Lung (tissue), 12 donors: ENCODE measurements around the gene NFATC2. TPM values are rescaled to one million over a fixed set of nuclear protein-coding genes. Genes with fewer than 3 reads are reported as not detected.
A peak's percentile ranks its signal among the peaks of the same experiment; 100 is the strongest.

Experiments
- ATAC-seq: fragments of 200-7000 bp; cut with Tn5 transposase; one replicate; pipeline ENCODE4 v1.9.1; 2020; ENCODE audit warnings: moderate number of reproducible peaks; ENCODE audit not compliant: insufficient read depth, low FRiP score
- DNase-seq, 3 donors: peaks; one replicate each; pipeline ENCODE4 v3.0.0-alpha.2; 2013 to 2017
- H3K27ac ChIP-seq, 2 donors: one replicate each; pipeline ENCODE4 v1.5.1; 2013; ENCODE audit warnings: mild to moderate bottlenecking in 2 of 2, moderate library complexity in 2 of 2, control low read depth in 1 of 2, inconsistent platforms in 1 of 2, low read depth in 1 of 2, low read length in 1 of 2
- H3K27me3 ChIP-seq, 3 donors: one replicate each; pipeline ENCODE4 v1.5.1; 2013; ENCODE audit warnings: low read length in 2 of 3; ENCODE audit not compliant: control insufficient read depth in 3 of 3, insufficient read depth in 3 of 3
- H3K36me3 ChIP-seq, 4 donors: one replicate each; pipeline ENCODE4 v1.5.1; 2013; ENCODE audit warnings: low read length in 4 of 4, mild to moderate bottlenecking in 1 of 4, moderate library complexity in 1 of 4; ENCODE audit not compliant: control insufficient read depth in 4 of 4, insufficient read depth in 4 of 4
- H3K4me1 ChIP-seq, 5 donors: one replicate each; pipeline ENCODE4 v1.5.1; 2013; ENCODE audit warnings: low read length in 5 of 5, mild to moderate bottlenecking in 2 of 5, moderate library complexity in 1 of 5; ENCODE audit not compliant: control insufficient read depth in 5 of 5, insufficient read depth in 5 of 5
- H3K4me3 ChIP-seq: one replicate; pipeline ENCODE4 v1.5.1; 2013; ENCODE audit warnings: mild to moderate bottlenecking, control low read depth, moderate library complexity
- H3K9ac ChIP-seq, 2 donors: one replicate each; pipeline ENCODE4 v1.5.1; 2013; ENCODE audit warnings: low read length in 2 of 2, control low read depth in 1 of 2; ENCODE audit not compliant: insufficient read depth in 1 of 2
- H3K9me3 ChIP-seq, 4 donors: one replicate each; pipeline ENCODE4 v1.5.1; 2013; ENCODE audit warnings: low read length in 3 of 4, mild to moderate bottlenecking in 1 of 4, moderate library complexity in 1 of 4; ENCODE audit not compliant: control insufficient read depth in 4 of 4, insufficient read depth in 3 of 4
- CTCF ChIP-seq: IDR thresholded peaks from 2 replicates; pipeline ENCODE4 v1.5.1; 2012; ENCODE audit warnings: mild to moderate bottlenecking; ENCODE audit errors: control extremely low read depth, extremely low read depth
- WGBS, 2 donors: extraction: QIAGEN DNeasy Blood & Tissue Kit; methylation state at CpG; one replicate each; pipeline ENCODE4 v1.1.7; 2013; 5-methylcytosine and 5-hydroxymethylcytosine counted together
- polyA plus RNA-seq, 2 donors: library from polyadenylated mRNA; stranded (reverse); fragments of 200-250 nt; gene quantifications; one replicate each; pipeline ENCODE4 v1.2.1, GENCODE V29; 2013
- total RNA-seq, 2 donors: library from RNA; depleted of rRNA in 1 of 2; stranded (reverse); fragments of >200 nt in 1 of 2; gene quantifications; one replicate each; pipeline ENCODE4 v1.2.1, GENCODE V29; 2014 to 2021
- donor health status: control.
- donor health status: control.
- donor health status: Bipolar disorder and iron deficiency.
- donor health status: healthy.
- donor health status: DM: yes; HTN: yes; CAD: no.

NFATC2 gene
- total and polyA plus RNA-seq, 4 donors: 1.3 to 8.7 (median 4.7) TPM

- no peak overlapping the region for H3K9ac ChIP-seq
- H3K4me3 ChIP-seq: no peak overlapping the region
- no peak for TF ChIP-seq CTCF
- H3K4me1 ChIP-seq: no peaks in the 10 kb centered on the region
- no peak overlapping the region for H3K27ac ChIP-seq
- no peaks in the 10 kb centered on the region for H3K36me3 ChIP-seq
- ATAC-seq (peak; percentile 66), DNase-seq (no peak)
- WGBS, 2 donors: 71 to 88% methylated on average over 16 of the region's 16 CpGs
- H3K27me3 ChIP-seq: no peaks in the 10 kb centered on the region
- peaks cover 0 to 6% (median 2%) of the 10 kb centered on the region in 4 donors for H3K9me3 ChIP-seq
These were observed 176.2 kb downstream of the NFATC2 start for GRCh38 chr20:51366155-51366886.

- 87 to 96% methylated on average over 3 of the region's 3 CpGs for WGBS, 2 donors
- no peaks in the 10 kb centered on the region for H3K36me3 ChIP-seq
- DNase-seq (no peak), ATAC-seq (no peak)
- no peaks in the 10 kb centered on the region for H3K27me3 ChIP-seq
- H3K4me3 ChIP-seq: no peak overlapping the region
- H3K27ac ChIP-seq: no peak overlapping the region
- TF ChIP-seq CTCF: no peak
- peaks cover 0 to 8% (median 3%) of the 10 kb centered on the region in 4 donors for H3K9me3 ChIP-seq
- no peaks in the 10 kb centered on the region for H3K4me1 ChIP-seq
- H3K9ac ChIP-seq: no peak overlapping the region
These were observed 176.8 kb downstream of the NFATC2 start for GRCh38 chr20:51365670-51366069.

GRCh38 chr20:51363813-51364212 lies 178.7 kb downstream of the NFATC2 start:
- no peak for ATAC-seq
- Histone ChIP-seq H3K9me3 (peaks cover 0 to 8% (median 3%) of the 10 kb centered on the region in 4 donors), H3K4me1 (no peaks in the 10 kb centered on the region), H3K9ac (no peak overlapping the region), H3K36me3 (no peaks in the 10 kb centered on the region), H3K27me3 (peaks cover 0 to 3% (median 0%) of the 10 kb centered on the region in 3 donors), H3K4me3 (no peak overlapping the region), H3K27ac (no peak overlapping the region)
- no peak for TF ChIP-seq CTCF
- no peak for DNase-seq
